Activated T-cell treated with anti-CD3 and anti-CD28 coated beads, Interleukin-2, amount 50 U/mL, for 48 hours (primary cell): Measurements from ENCODE around the gene NOP56.

ENCODE experiments used
- DNase-seq, 2 experiments: peaks; one replicate each; pipeline ENCODE4 v3.0.0-alpha.2; 2020

The NOP56 gene

GRCh38 chr20:2688041-2688591 is 35.7 kb downstream of the NOP56 start:
- peak; percentile 87 for DNase-seq

- no peak for DNase-seq
These were observed 37.8 kb downstream of the NOP56 start for GRCh38 chr20:2690213-2690612.

- no peak for DNase-seq
These were observed 38.3 kb downstream of the NOP56 start for GRCh38 chr20:2690718-2691117.

- no peak for DNase-seq
These were observed 38.7 kb downstream of the NOP56 start for GRCh38 chr20:2691127-2691526.

GRCh38 chr20:2691663-2692035 is 39.2 kb downstream of the NOP56 start:
- DNase-seq, result no peak

- DNase-seq, result peak; percentile 38 to 53
These were observed 39.8 kb downstream of the NOP56 start, which contains the start of gene EBF4 for GRCh38 chr20:2692036-2692885. Gene EBF4 (plus strand): TSS chr20:2692780. CDS start chr20:2693646, 866 bp downstream.

- DNase-seq, result no peak
These were observed 40.5 kb downstream of the NOP56 start for GRCh38 chr20:2692886-2693285.

GRCh38 chr20:2693286-2694007 is 41.0 kb downstream of the NOP56 start:
- peak; percentile 52 to 66 for DNase-seq

- no peak for DNase-seq
These were observed 41.6 kb downstream of the NOP56 start for GRCh38 chr20:2694008-2694471.

- no peak for DNase-seq
These were observed 42.1 kb downstream of the NOP56 start for GRCh38 chr20:2694519-2694918.

- DNase-seq, result no peak
These were observed 43.0 kb downstream of the NOP56 start for GRCh38 chr20:2695206-2695983.

GRCh38 chr20:2695984-2696525 is 43.6 kb downstream of the NOP56 start:
- DNase-seq, result peak in 1 of 2 experiments; percentile 7

GRCh38 chr20:2696646-2697045 is 44.2 kb downstream of the NOP56 start:
- DNase-seq, result peak in 1 of 2 experiments; percentile 12

GRCh38 chr20:2697768-2698167 is 45.3 kb downstream of the NOP56 start:
- DNase-seq, result peak in 1 of 2 experiments; percentile 4

GRCh38 chr20:2698186-2698817 is 45.9 kb downstream of the NOP56 start:
- peak in 1 of 2 experiments; percentile 9 for DNase-seq

- DNase-seq, result peak in 1 of 2 experiments; percentile 6
These were observed 46.5 kb downstream of the NOP56 start for GRCh38 chr20:2698912-2699311.

GRCh38 chr20:2699775-2700413 is 47.5 kb downstream of the NOP56 start:
- peak in 1 of 2 experiments; percentile 11 for DNase-seq

- peak in 1 of 2 experiments; percentile 12 for DNase-seq
These were observed 48.6 kb downstream of the NOP56 start for GRCh38 chr20:2700913-2701620.

- DNase-seq, result no peak
These were observed 49.2 kb downstream of the NOP56 start for GRCh38 chr20:2701671-2702081.

- no peak for DNase-seq
These were observed 51.5 kb downstream of the NOP56 start for GRCh38 chr20:2703716-2704475.
